ENCODE results near the gene SHMT2.

- TF ChIP-seq ZFP1 (CRISPR knock-in tag; IDR thresholded peaks at IDR 0.05), result no peak
- TF ChIP-seq HCFC1 (IDR thresholded peaks at IDR 0.05; ENCODE audit: low read depth, low read length), result no peak
- no peak for TF ChIP-seq NAIF1 (CRISPR knock-in tag; IDR thresholded peaks at IDR 0.05; ENCODE audit: borderline replicate concordance)
- TF ChIP-seq, protein P1, sequence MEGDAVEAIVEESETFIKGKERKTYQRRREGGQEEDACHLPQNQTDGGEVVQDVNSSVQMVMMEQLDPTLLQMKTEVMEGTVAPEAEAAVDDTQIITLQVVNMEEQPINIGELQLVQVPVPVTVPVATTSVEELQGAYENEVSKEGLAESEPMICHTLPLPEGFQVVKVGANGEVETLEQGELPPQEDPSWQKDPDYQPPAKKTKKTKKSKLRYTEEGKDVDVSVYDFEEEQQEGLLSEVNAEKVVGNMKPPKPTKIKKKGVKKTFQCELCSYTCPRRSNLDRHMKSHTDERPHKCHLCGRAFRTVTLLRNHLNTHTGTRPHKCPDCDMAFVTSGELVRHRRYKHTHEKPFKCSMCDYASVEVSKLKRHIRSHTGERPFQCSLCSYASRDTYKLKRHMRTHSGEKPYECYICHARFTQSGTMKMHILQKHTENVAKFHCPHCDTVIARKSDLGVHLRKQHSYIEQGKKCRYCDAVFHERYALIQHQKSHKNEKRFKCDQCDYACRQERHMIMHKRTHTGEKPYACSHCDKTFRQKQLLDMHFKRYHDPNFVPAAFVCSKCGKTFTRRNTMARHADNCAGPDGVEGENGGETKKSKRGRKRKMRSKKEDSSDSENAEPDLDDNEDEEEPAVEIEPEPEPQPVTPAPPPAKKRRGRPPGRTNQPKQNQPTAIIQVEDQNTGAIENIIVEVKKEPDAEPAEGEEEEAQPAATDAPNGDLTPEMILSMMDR (CRISPR knock-in tag; IDR thresholded peaks at IDR 0.05), result no peak
- TF ChIP-seq KDM1A (CRISPR knock-in tag; IDR thresholded peaks at IDR 0.05), result no peak
- no peak for TF ChIP-seq ZFP36L1 (CRISPR knock-in tag; IDR thresholded peaks at IDR 0.05)
- TF ChIP-seq ZNF747 (CRISPR knock-in tag; IDR thresholded peaks at IDR 0.05; ENCODE audit: borderline replicate concordance), result no peak
- TF ChIP-seq, protein P2, sequence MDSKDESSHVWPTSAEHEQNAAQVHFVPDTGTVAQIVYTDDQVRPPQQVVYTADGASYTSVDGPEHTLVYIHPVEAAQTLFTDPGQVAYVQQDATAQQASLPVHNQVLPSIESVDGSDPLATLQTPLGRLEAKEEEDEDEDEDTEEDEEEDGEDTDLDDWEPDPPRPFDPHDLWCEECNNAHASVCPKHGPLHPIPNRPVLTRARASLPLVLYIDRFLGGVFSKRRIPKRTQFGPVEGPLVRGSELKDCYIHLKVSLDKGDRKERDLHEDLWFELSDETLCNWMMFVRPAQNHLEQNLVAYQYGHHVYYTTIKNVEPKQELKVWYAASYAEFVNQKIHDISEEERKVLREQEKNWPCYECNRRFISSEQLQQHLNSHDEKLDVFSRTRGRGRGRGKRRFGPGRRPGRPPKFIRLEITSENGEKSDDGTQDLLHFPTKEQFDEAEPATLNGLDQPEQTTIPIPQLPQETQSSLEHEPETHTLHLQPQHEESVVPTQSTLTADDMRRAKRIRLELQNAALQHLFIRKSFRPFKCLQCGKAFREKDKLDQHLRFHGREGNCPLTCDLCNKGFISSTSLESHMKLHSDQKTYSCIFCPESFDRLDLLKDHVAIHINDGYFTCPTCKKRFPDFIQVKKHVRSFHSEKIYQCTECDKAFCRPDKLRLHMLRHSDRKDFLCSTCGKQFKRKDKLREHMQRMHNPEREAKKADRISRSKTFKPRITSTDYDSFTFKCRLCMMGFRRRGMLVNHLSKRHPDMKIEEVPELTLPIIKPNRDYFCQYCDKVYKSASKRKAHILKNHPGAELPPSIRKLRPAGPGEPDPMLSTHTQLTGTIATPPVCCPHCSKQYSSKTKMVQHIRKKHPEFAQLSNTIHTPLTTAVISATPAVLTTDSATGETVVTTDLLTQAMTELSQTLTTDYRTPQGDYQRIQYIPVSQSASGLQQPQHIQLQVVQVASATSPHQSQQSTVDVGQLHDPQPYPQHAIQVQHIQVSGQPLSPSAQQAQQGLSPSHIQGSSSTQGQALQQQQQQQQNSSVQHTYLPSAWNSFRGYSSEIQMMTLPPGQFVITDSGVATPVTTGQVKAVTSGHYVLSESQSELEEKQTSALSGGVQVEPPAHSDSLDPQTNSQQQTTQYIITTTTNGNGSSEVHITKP (CRISPR knock-in tag; IDR thresholded peaks at IDR 0.05; ENCODE audit: low read depth), result no peak
- TF ChIP-seq FOSL1 (CRISPR knock-in tag; IDR thresholded peaks at IDR 0.05; ENCODE audit: borderline replicate concordance), result no peak
- no peak for TF ChIP-seq SIX1 (CRISPR knock-in tag; IDR thresholded peaks at IDR 0.05; ENCODE audit: borderline replicate concordance)
Observed at GRCh38 chr12:57205186-57205585, 24.3 kb upstream of the SHMT2 start.

Data from HepG2 (cell line).